OCI-LY1 (cell line): ENCODE data around the gene PRKAG3.

Experiments used
- H2AFZ ChIP-seq: fragments of 200-600 bp; sonication (generic), shearing (Covaris generic); 2 replicates; pipeline ENCODE4 v1.6.0; 2014; ENCODE audit warnings: antibody characterized with exemption, mild to moderate bottlenecking, low read length
- H3F3A ChIP-seq: fragments of 200-600 bp; sonication (generic), shearing (Covaris generic); 2 replicates; pipeline ENCODE4 v1.6.0; 2014; ENCODE audit warnings: mild to moderate bottlenecking, antibody characterized with exemption, low read length, moderate library complexity; ENCODE audit not compliant: insufficient read depth
- H3K27ac ChIP-seq: fragments of 200-600 bp; sonication (generic); 2 replicates; pipeline ENCODE4 v1.5.1; 2014; ENCODE audit warnings: low read length, mixed run types, mild to moderate bottlenecking, low read depth; ENCODE audit not compliant: poor library complexity, severe bottlenecking
- H3K27me3 ChIP-seq: fragments of 200-600 bp; sonication (generic); 2 replicates; pipeline ENCODE4 v1.6.0; 2014; ENCODE audit warnings: antibody characterized with exemption, mild to moderate bottlenecking, low read length, moderate library complexity; ENCODE audit not compliant: insufficient read depth
- H3K36me3 ChIP-seq: fragments of 200-600 bp; sonication (generic); 2 replicates; pipeline ENCODE4 v1.6.1; 2014; ENCODE audit warnings: mild to moderate bottlenecking, antibody characterized with exemption, low read length, moderate library complexity, mixed read lengths; ENCODE audit not compliant: insufficient read depth
- H3K4me1 ChIP-seq: fragments of 200-600 bp; sonication (generic); 2 replicates; pipeline ENCODE4 v1.5.1; 2014; ENCODE audit warnings: mild to moderate bottlenecking, low read length, moderate library complexity; ENCODE audit not compliant: insufficient read depth, severe bottlenecking
- H3K4me2 ChIP-seq: fragments of 200-600 bp; sonication (generic), shearing (Covaris generic); 2 replicates; pipeline ENCODE4 v1.6.1; 2014; ENCODE audit warnings: low read length
- H3K4me3 ChIP-seq: fragments of 200-600 bp; sonication (generic); 2 replicates; pipeline ENCODE4 v1.5.1; 2014; ENCODE audit warnings: low read length, low read depth, mild to moderate bottlenecking, mixed read lengths; ENCODE audit not compliant: poor library complexity, severe bottlenecking
- H3K79me2 ChIP-seq: fragments of 200-600 bp; shearing (Covaris generic); 2 replicates; pipeline ENCODE4 v1.6.1; 2016; ENCODE audit warnings: mixed run types, low read length, mixed read lengths; ENCODE audit not compliant: insufficient read depth
- H3K9ac ChIP-seq: fragments of 200-600 bp; sonication (generic), shearing (Covaris generic); 2 replicates; pipeline ENCODE4 v1.6.1; 2014; ENCODE audit warnings: mild to moderate bottlenecking, low read length, mixed read lengths
- H3K9me2 ChIP-seq: fragments of 200-600 bp; sonication (generic), shearing (Covaris generic); 2 replicates; pipeline ENCODE4 v1.6.1; 2014; ENCODE audit warnings: low read depth, mild to moderate bottlenecking, low read length, mixed read lengths
- H3K9me3 ChIP-seq: fragments of 200-600 bp; shearing (Covaris generic); 2 replicates; pipeline ENCODE4 v1.6.1; 2014; ENCODE audit warnings: low read length, mixed read lengths
- H4K20me1 ChIP-seq: fragments of 200-600 bp; sonication (generic), shearing (Covaris generic); 2 replicates; pipeline ENCODE4 v1.6.0; 2016; ENCODE audit warnings: mild to moderate bottlenecking, low read length; ENCODE audit not compliant: insufficient read depth
- CTCF ChIP-seq: fragments of 200-600 bp; sonication (generic), shearing (Covaris generic); IDR thresholded peaks from 2 replicates; pipeline ENCODE4 v1.5.1; 2017; ENCODE audit warnings: mild to moderate bottlenecking, antibody characterized with exemption, low read length, moderate library complexity, mixed read lengths
- EZH2 ChIP-seq: fragments of 200-600 bp; sonication (generic), shearing (Covaris generic); IDR thresholded peaks from 2 replicates; pipeline ENCODE4 v1.8.0; 2017; ENCODE audit warnings: borderline replicate concordance, mixed run types, mild to moderate bottlenecking, antibody characterized with exemption, low read length, moderate library complexity, mixed read lengths

Gene PRKAG3

GRCh38 chr2:218816561-218817011 lies 15.0 kb downstream of the PRKAG3 start:
- TF ChIP-seq EZH2 (no peak), CTCF (no peak)
- H3K4me3 ChIP-seq = no peak overlapping the region
- H3K9me3 ChIP-seq = no peaks in the 10 kb centered on the region
- no peaks in the 10 kb centered on the region for H3K9me2 ChIP-seq
- H3K4me1 ChIP-seq = no peaks in the 10 kb centered on the region
- H2AFZ ChIP-seq = no peak overlapping the region
- no peak overlapping the region for H3K9ac ChIP-seq
- H3K4me2 ChIP-seq = no peak overlapping the region
- no peaks in the 10 kb centered on the region for H4K20me1 ChIP-seq
- 0 out of 2 replicates have a peak, but pooled peaks cover 7% of the 10 kb centered on the region for H3K27me3 ChIP-seq
- H3K27ac ChIP-seq = no peak overlapping the region
- H3K79me2 ChIP-seq = no peaks in the 10 kb centered on the region
- H3K36me3 ChIP-seq = no peaks in the 10 kb centered on the region
- H3F3A ChIP-seq = no peaks in the 10 kb centered on the region

DNA sequence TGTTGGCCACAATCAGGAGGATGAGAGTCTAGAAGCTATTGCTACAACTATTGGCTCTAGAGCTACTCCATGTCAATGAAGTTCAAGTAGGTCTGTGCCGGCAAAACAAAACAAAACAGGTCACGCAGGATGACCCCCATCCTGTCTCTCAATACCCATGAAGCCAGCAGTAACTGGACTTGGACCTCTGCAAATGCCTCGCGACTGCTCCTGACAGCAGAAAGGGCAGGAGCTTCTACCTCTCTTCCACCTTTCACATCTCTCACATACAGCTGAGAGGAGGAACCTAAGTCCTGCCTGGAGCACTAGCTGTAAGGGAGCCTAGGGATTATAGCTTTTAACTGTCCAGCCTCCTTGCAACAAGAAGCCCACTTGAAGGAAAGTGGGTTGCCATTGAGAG lies 16.0 kb downstream of the PRKAG3 start:
- Histone ChIP-seq H2AFZ (no peak overlapping the region), H3K27me3 (0 out of 2 replicates have a peak, but pooled peaks cover 7% of the 10 kb centered on the region), H3K4me3 (no peak overlapping the region), H3K9ac (no peak overlapping the region), H3K4me2 (no peak overlapping the region), H3K79me2 (no peaks in the 10 kb centered on the region), H4K20me1 (no peaks in the 10 kb centered on the region), H3F3A (no peaks in the 10 kb centered on the region), H3K4me1 (no peaks in the 10 kb centered on the region), H3K9me3 (no peaks in the 10 kb centered on the region), H3K9me2 (no peaks in the 10 kb centered on the region), H3K27ac (no peak overlapping the region), H3K36me3 (no peaks in the 10 kb centered on the region)
- TF ChIP-seq EZH2 = no peak
- no peak for TF ChIP-seq CTCF

- Histone ChIP-seq H3K36me3 (no peaks in the 10 kb centered on the region), H3K9ac (no peak overlapping the region), H3K4me2 (no peak overlapping the region), H3K9me2 (no peaks in the 10 kb centered on the region), H3K27ac (no peak overlapping the region), H3K9me3 (no peaks in the 10 kb centered on the region), H3F3A (no peaks in the 10 kb centered on the region), H3K4me1 (no peaks in the 10 kb centered on the region), H2AFZ (no peak overlapping the region), H3K4me3 (no peak overlapping the region), H3K79me2 (no peaks in the 10 kb centered on the region), H3K27me3 (0 out of 2 replicates have a peak, but pooled peaks cover 7% of the 10 kb centered on the region), H4K20me1 (no peaks in the 10 kb centered on the region)
- TF ChIP-seq CTCF = no peak
- no peak for TF ChIP-seq EZH2
These were observed 16.4 kb downstream of the PRKAG3 start for GRCh38 chr2:218815244-218815637.
